Mesodermal cell (in vitro differentiated cells): ENCODE data around the gene PIK3CA.
"Not testable (repeated sequence)": the region's sequence is repeated elsewhere in the genome, so short reads cannot be mapped to it uniquely, and the experiment has no call there.

ENCODE experiments used
- H3K27ac ChIP-seq: 2 replicates; pipeline ENCODE4 v1.7.0; 2013; ENCODE audit warnings: mild to moderate bottlenecking, low read depth, low read length, moderate library complexity; ENCODE audit not compliant: severe bottlenecking
- H3K36me3 ChIP-seq: 2 replicates; pipeline ENCODE4 v1.7.1; 2013; ENCODE audit warnings: mild to moderate bottlenecking, low read length, moderate library complexity; ENCODE audit not compliant: control insufficient read depth, insufficient read depth
- H3K4me1 ChIP-seq: one replicate; pipeline ENCODE4 v1.7.1; 2013; ENCODE audit warnings: mild to moderate bottlenecking, low read length; ENCODE audit not compliant: insufficient read depth, control insufficient read depth, poor library complexity, severe bottlenecking
- H3K4me3 ChIP-seq: 2 replicates; pipeline ENCODE4 v1.7.0; 2013; ENCODE audit warnings: low read length, control low read depth, mild to moderate bottlenecking; ENCODE audit not compliant: insufficient read depth, poor library complexity, severe bottlenecking; ENCODE audit errors: extremely low read depth
- H3K9me3 ChIP-seq: 2 replicates; pipeline ENCODE4 v1.7.1; 2013; ENCODE audit warnings: mild to moderate bottlenecking, low read length, moderate library complexity; ENCODE audit not compliant: control insufficient read depth
- WGBS, 2 experiments: methylation state at CpG; one replicate each; pipeline ENCODE4 v1.1.5; 2013; ENCODE audit warnings: missing lambda C conversion rate in 2 of 2; ENCODE audit not compliant: insufficient coverage in 2 of 2; 5-methylcytosine and 5-hydroxymethylcytosine counted together

The PIK3CA gene

DNA sequence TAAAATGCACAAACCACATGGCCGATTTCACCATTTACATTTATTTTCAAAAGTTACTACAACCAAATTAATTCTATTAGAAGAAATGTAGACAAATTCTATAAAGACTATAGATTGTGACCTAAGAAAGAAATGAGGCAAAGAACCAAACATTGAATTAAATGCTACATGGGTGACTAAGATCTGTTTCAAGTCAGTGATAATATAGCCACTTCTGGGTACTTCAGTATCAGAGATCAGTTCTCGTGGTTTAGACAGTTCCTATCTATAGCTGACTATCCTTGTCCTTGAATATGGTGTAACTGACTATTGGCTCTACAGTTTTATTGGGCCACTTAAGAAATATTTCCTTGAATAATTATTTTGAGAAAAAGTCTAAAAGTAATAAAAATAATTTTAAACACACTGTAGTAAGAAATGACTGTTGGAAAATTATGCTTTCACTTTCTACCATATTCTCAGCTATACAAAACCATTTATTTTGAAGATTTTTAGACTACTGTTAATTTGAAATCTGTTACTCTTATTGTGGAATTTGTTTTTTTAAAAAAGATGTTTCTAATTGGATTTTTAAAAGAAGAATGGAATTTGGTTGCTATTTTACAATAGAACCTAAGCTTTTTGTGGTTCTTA lies 88.6 kb downstream of the PIK3CA start:
- Histone ChIP-seq H3K36me3 (peaks cover 17% of the 10 kb centered on the region), H3K4me1 (peaks cover 3% of the 10 kb centered on the region), H3K27ac (no peak overlapping the region), H3K9me3 (no peaks in the 10 kb centered on the region), H3K4me3 (no peak overlapping the region)
- WGBS, 2 experiments, result 67% methylated on average over 1 of the region's 2 CpGs; no CpG with 5 or more reads in 1 of the 2 experiments

- not testable (repeated sequence) for H3K4me3 ChIP-seq, H3K27ac ChIP-seq, H3K9me3 ChIP-seq, H3K36me3 ChIP-seq, H3K4me1 ChIP-seq
- 63% methylated on average over 1 of the region's 1 CpG; no CpG with 5 or more reads in 1 of the 2 experiments for WGBS, 2 experiments
Measured at GRCh38 chr3:179240299-179240698, 92.1 kb downstream of the PIK3CA start.

- WGBS, 2 experiments, result 80 to 100% methylated on average over 1 of the region's 2 CpGs
- H3K9me3 ChIP-seq, H3K36me3 ChIP-seq, H3K27ac ChIP-seq, H3K4me1 ChIP-seq, H3K4me3 ChIP-seq: not testable (repeated sequence)
Measured at GRCh38 chr3:179242859-179243258, 94.7 kb downstream of the PIK3CA start.

DNA sequence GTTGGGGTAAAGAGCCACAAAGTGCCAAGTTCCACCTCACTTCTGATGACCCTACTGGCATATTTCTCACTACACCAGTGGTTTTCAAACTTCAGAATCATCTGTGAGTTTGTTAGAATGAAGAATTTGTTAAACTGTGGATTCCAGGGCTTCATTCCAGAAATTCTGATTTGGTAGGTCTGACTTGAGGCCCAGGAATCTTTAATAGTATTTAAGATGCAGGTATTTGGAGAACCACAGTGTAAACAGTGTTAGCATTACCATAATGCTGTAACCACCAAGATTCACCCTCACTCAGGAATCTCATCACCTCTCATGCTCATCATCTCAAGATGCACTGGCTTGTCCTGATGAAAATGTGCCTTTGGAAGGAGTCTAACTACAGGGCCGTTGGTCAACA lies 96.7 kb downstream of the PIK3CA start:
- H3K4me3 ChIP-seq, result no peak overlapping the region
- no peaks in the 10 kb centered on the region for H3K4me1 ChIP-seq
- no peak overlapping the region for H3K27ac ChIP-seq
- no peaks in the 10 kb centered on the region for H3K36me3 ChIP-seq
- no peaks in the 10 kb centered on the region for H3K9me3 ChIP-seq
- 100% methylated on average over 1 of the region's 1 CpG for WGBS, 2 experiments

DNA sequence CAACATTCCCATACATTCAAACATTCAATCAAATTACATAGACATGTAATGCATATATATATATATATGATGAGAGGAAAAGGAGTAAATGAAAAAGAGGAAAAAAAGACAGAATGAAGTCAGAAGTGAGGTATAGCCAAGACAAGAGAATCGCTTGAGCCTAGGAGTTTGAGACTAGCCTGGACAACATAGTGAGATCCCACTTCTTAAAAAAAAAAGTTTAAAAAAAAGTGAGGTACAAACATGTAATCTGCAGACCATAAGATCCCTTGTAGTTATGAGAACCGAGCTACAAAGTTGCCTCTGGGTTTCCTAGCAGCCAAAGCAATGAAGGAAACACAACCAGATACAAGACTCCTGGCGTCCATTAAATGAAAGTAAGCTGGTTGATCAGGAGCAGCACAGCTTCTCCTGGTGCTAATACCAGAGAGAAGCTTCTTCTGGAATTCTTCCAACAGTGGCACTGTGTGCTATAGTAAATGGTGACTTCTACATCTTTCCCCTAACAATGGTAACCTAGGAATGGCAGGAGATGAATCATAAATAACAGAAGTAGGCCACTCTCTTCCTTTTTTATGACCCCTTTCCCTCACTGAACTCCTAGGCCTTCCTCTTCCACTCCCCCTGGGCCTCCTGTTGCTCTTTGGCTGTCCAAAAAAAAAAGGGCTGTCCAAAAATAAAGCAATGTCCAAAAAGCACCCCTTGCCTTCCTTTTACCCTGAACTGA lies 99.3 kb downstream of the PIK3CA start:
- no peak overlapping the region for H3K4me3 ChIP-seq
- H3K4me1 ChIP-seq, result no peaks in the 10 kb centered on the region
- H3K36me3 ChIP-seq, result no peaks in the 10 kb centered on the region
- 84 to 87% methylated on average over 2 to 3 of the region's 3 CpGs for WGBS, 2 experiments
- H3K27ac ChIP-seq, result no peak overlapping the region
- H3K9me3 ChIP-seq, result no peaks in the 10 kb centered on the region

DNA sequence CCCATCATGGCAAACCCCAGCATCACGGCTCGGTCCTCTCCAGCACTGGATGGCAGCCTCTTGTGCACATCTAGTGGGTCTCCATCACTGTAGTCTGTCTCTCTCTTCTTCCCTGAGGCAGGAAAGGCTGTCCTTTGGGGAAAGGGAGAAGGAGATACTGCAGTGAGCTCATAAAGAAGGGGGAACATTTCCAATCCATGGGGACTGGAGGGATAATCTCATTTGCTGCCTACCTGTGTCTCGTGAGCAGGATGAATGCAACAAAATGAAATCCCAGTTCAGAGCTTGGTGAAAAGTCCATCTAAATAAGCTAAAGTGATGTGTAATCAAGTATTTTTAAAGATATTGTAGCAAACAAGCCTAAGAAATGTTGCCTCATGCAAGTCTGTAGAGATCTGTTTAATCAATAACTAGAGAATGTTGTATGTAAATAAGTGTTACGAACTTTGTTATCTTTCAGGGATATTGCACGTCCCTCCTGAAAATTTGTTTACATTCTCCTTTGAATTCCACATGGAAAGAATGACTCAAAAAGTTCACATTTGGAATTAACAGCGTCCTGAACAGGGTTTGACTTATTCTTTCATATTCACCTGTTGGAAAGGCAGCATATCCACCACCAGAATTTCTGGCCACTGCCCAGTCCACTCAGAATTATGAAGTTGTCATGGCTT lies 102.8 kb downstream of the PIK3CA start, which contains the start of gene KCNMB3:
TSS of gene KCNMB3 (minus strand) at position 312 of the 674 bp plus-strand sequence. CDS start at position 188, 124 bp downstream.
- Histone ChIP-seq H3K27ac (no peak within 1 kb of the TSS), H3K4me1 (no peaks in the 10 kb centered on the region), H3K4me3 (no peak within 1 kb of the TSS), H3K9me3 (no peaks in the 10 kb centered on the region), H3K36me3 (no peaks in the 10 kb centered on the region)
- WGBS, 2 experiments, result 85 to 93% methylated on average over 4 to 6 of the region's 6 CpGs

DNA sequence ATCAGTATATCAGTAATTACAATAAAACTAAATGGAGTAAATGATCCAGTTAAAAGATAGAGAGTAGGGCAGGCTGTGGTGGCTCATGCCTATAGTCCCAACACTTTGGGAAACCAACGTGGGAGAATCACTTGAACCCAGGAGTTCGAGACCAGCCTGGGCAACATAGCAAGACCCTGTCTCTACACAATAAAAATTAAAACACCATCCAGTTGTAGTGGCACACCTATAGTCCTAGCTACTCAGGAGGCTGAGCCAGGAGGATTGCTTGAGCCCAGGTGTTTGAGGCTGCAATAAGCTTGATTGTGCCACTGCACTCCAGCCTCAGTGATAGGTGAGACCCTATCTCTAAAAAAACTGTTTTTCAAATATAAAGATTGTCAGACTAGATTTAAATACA lies 108.7 kb downstream of the PIK3CA start:
- no peak overlapping the region for H3K27ac ChIP-seq
- no peaks in the 10 kb centered on the region for H3K4me1 ChIP-seq
- H3K36me3 ChIP-seq, result no peaks in the 10 kb centered on the region
- H3K9me3 ChIP-seq, result peaks cover 6% of the 10 kb centered on the region
- WGBS, 2 experiments, result 80 to 90% methylated on average over 1 to 2 of the region's 2 CpGs
- H3K4me3 ChIP-seq, result no peak overlapping the region

GRCh38 chr3:179257742-179258141 lies 109.6 kb downstream of the PIK3CA start:
- not testable (repeated sequence) for H3K27ac ChIP-seq, H3K9me3 ChIP-seq, H3K4me3 ChIP-seq, H3K36me3 ChIP-seq, H3K4me1 ChIP-seq
- WGBS, 2 experiments, result 90 to 95% methylated on average over 10 to 11 of the region's 11 CpGs

- no peak overlapping the region for H3K4me3 ChIP-seq
- no peaks in the 10 kb centered on the region for H3K36me3 ChIP-seq
- 64 to 70% methylated on average over 3 to 4 of the region's 5 CpGs for WGBS, 2 experiments
- peaks cover 6% of the 10 kb centered on the region for H3K9me3 ChIP-seq
- no peak overlapping the region for H3K27ac ChIP-seq
- no peaks in the 10 kb centered on the region for H3K4me1 ChIP-seq
Measured at GRCh38 chr3:179258820-179259219, 110.7 kb downstream of the PIK3CA start.

- not testable (repeated sequence) for H3K9me3 ChIP-seq, H3K36me3 ChIP-seq, H3K4me1 ChIP-seq, H3K4me3 ChIP-seq, H3K27ac ChIP-seq
- WGBS, 2 experiments, result 100% methylated on average over 4 to 5 of the region's 9 CpGs
Measured at GRCh38 chr3:179259959-179260756, 112.0 kb downstream of the PIK3CA start.
